Renal cortical epithelial cell (primary cell): ENCODE results near the gene PPP1R3G. TPM values are rescaled to one million over a fixed set of nuclear protein-coding genes. Genes with fewer than 3 reads are reported as not detected.

Experiments
- DNase-seq: peaks from one replicate; pipeline ENCODE4 v3.0.0-alpha.2; 2011; ENCODE audit warnings: low read depth
- total RNA-seq: library from RNA; depleted of rRNA; stranded (reverse); fragments of >200 nt; gene quantifications from 2 replicates; pipeline ENCODE4 v1.2.3, GENCODE V29; 2014

PPP1R3G gene
- total RNA-seq, 1 donor from 2014 or later: 4.7 TPM

- DNase-seq: peak; percentile 96
Observed at GRCh38 chr6:5094327-5094726, 9.2 kb downstream of the PPP1R3G start.

GRCh38 chr6:5095236-5095635 lies 10.1 kb downstream of the PPP1R3G start:
- peak; percentile 85 for DNase-seq

GRCh38 chr6:5096482-5096881 lies 11.3 kb downstream of the PPP1R3G start:
- no peak for DNase-seq

GRCh38 chr6:5098501-5099270 lies 13.5 kb downstream of the PPP1R3G start:
- DNase-seq: no peak

- no peak for DNase-seq
Observed at GRCh38 chr6:5099537-5099936, 14.4 kb downstream of the PPP1R3G start.

- DNase-seq: no peak
Observed at GRCh38 chr6:5100806-5101205, 15.7 kb downstream of the PPP1R3G start.

GRCh38 chr6:5102267-5102970 lies 17.3 kb downstream of the PPP1R3G start:
- DNase-seq: peak; percentile 62

- DNase-seq: no peak
Observed at GRCh38 chr6:5103250-5103649, 18.1 kb downstream of the PPP1R3G start.

GRCh38 chr6:5104667-5105066 lies 19.5 kb downstream of the PPP1R3G start:
- no peak for DNase-seq

GRCh38 chr6:5105146-5105545 lies 20.0 kb downstream of the PPP1R3G start:
- no peak for DNase-seq

- no peak for DNase-seq
Observed at GRCh38 chr6:5107341-5107740, 22.2 kb downstream of the PPP1R3G start.

- DNase-seq: no peak
Observed at GRCh38 chr6:5108068-5108467, 22.9 kb downstream of the PPP1R3G start.

GRCh38 chr6:5108536-5109150 lies 23.5 kb downstream of the PPP1R3G start:
- DNase-seq: no peak

- no peak for DNase-seq
Observed at GRCh38 chr6:5109436-5109835, 24.3 kb downstream of the PPP1R3G start.

GRCh38 chr6:5110246-5110645 lies 25.1 kb downstream of the PPP1R3G start:
- no peak for DNase-seq

GRCh38 chr6:5111626-5112025 lies 26.5 kb downstream of the PPP1R3G start:
- DNase-seq: no peak

- DNase-seq: peak; percentile 91
Observed at GRCh38 chr6:5112066-5112799, 27.1 kb downstream of the PPP1R3G start.

- DNase-seq: no peak
Observed at GRCh38 chr6:5113096-5113495, 28.0 kb downstream of the PPP1R3G start.

- DNase-seq: no peak
Observed at GRCh38 chr6:5115168-5115567, 30.0 kb downstream of the PPP1R3G start.

GRCh38 chr6:5116243-5116991 lies 31.3 kb downstream of the PPP1R3G start:
- no peak for DNase-seq
